DOHH2 (cell line): ENCODE results near the gene NRXN3.

ENCODE experiments used
- H3F3A ChIP-seq: fragments of 200-600 bp; sonication (generic), shearing (Covaris generic); 2 replicates; pipeline ENCODE4 v1.6.0; 2016; ENCODE audit warnings: antibody characterized with exemption, mild to moderate bottlenecking; ENCODE audit not compliant: control insufficient read depth, insufficient read depth
- H3K27ac ChIP-seq: fragments of 200-600 bp; sonication (generic); 2 replicates; pipeline ENCODE4 v1.5.1; 2014; ENCODE audit warnings: low read depth, mild to moderate bottlenecking, low read length, moderate library complexity
- H3K27me3 ChIP-seq: fragments of 200-600 bp; sonication (generic); 2 replicates; pipeline ENCODE4 v1.6.1; 2014; ENCODE audit warnings: mild to moderate bottlenecking, low read length, mixed read lengths; ENCODE audit not compliant: control insufficient read depth
- H3K36me3 ChIP-seq: fragments of 200-600 bp; sonication (generic); 2 replicates; pipeline ENCODE4 v1.6.1; 2014; ENCODE audit warnings: mild to moderate bottlenecking, low read length, moderate library complexity, mixed read lengths; ENCODE audit not compliant: control insufficient read depth
- H3K4me1 ChIP-seq: fragments of 200-600 bp; sonication (generic); 2 replicates; pipeline ENCODE4 v1.6.1; 2014; ENCODE audit warnings: mild to moderate bottlenecking, low read length, mixed read lengths; ENCODE audit not compliant: control insufficient read depth
- H3K4me2 ChIP-seq: fragments of 200-600 bp; sonication (generic); 2 replicates; pipeline ENCODE4 v1.6.0; 2014; ENCODE audit warnings: mild to moderate bottlenecking, low read length, moderate library complexity
- H3K4me3 ChIP-seq: fragments of 200-600 bp; sonication (generic); 2 replicates; pipeline ENCODE4 v1.5.1; 2014; ENCODE audit warnings: mild to moderate bottlenecking, low read length, mixed read lengths
- H3K79me2 ChIP-seq: fragments of 200-600 bp; sonication (generic); 2 replicates; pipeline ENCODE4 v1.6.1; 2014; ENCODE audit warnings: mild to moderate bottlenecking, low read length, mixed read lengths; ENCODE audit not compliant: control insufficient read depth
- H3K9me2 ChIP-seq: fragments of 200-600 bp; sonication (generic); replicated peaks from 2 replicates; pipeline ENCODE4 v1.6.1; 2014; ENCODE audit warnings: mild to moderate bottlenecking, low read length, mixed read lengths; ENCODE audit not compliant: control insufficient read depth
- H3K9me3 ChIP-seq: fragments of 200-600 bp; sonication (generic); 2 replicates; pipeline ENCODE4 v1.6.1; 2014; ENCODE audit warnings: antibody characterized with exemption, low read length, mixed read lengths; ENCODE audit not compliant: control insufficient read depth, insufficient read depth
- H4K20me1 ChIP-seq: fragments of 200-600 bp; sonication (generic); 2 replicates; pipeline ENCODE4 v1.6.0; 2014; ENCODE audit warnings: low read depth, mild to moderate bottlenecking, antibody characterized with exemption, low read length, moderate library complexity; ENCODE audit not compliant: control insufficient read depth, insufficient read depth
- EZH2phosphoT487 ChIP-seq: fragments of 200-600 bp; sonication (generic); IDR thresholded peaks from 2 replicates; pipeline ENCODE4 v1.6.1; 2017; ENCODE audit warnings: borderline replicate concordance, mild to moderate bottlenecking, antibody characterized with exemption, low read length, moderate library complexity, mixed read lengths
- TF ChIP-seq, protein P1 (sequence below): fragments of 200-600 bp; sonication (generic); IDR thresholded peaks from one replicate; pipeline ENCODE4 v1.5.1; 2014; ENCODE audit warnings: antibody characterized with exemption, mild to moderate bottlenecking, low read depth, low read length; ENCODE audit not compliant: poor library complexity, severe bottlenecking

NRXN3 gene

DNA sequence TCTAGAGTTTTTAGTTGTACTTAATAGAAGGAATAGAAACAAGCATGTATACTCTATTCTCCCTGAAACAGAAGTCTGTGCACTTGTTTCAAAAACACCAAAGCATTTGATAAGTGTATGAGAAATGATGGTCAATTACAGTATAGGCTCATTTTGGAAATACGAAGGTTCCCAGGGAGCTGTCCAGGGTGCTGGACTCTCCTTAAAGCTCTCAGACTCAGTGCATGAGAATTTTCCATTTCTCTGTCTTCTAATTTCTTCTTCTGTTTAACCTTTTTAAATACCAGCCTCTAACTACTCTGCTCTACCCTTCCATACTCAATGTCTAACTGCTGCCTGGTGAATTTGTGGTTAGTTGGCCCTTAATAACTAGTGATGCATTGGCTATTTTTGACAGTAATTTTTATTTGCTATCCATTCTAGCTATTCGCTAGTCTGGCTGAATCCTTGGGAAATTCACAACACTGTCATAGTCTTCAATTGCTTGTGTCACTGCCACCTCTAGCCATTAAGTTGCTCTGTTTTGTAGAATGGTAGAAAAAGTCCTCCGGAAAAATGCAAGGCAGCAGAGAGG, 229.2 kb downstream of the NRXN3 start:
- H3K4me2 ChIP-seq, result no peak overlapping the region

DNA sequence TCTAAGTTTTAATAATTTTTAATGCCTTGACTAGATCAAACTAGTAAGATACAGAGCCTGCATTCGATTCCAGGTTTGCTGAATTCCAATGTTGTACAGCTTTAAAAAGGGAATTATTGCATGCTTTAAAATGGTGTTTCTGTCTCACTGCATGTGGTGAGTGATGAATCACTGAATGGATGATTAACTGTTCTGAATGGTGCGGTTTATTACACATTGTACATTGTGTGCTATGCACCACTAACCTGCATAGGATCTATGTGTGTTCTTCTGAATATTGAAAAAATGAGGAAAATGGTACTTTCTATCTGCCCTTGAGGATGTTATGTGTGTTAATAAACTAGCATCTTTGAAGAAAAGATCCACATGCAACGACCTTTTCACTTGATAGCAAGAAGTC, 231.7 kb downstream of the NRXN3 start:
- TF ChIP-seq, protein P1, sequence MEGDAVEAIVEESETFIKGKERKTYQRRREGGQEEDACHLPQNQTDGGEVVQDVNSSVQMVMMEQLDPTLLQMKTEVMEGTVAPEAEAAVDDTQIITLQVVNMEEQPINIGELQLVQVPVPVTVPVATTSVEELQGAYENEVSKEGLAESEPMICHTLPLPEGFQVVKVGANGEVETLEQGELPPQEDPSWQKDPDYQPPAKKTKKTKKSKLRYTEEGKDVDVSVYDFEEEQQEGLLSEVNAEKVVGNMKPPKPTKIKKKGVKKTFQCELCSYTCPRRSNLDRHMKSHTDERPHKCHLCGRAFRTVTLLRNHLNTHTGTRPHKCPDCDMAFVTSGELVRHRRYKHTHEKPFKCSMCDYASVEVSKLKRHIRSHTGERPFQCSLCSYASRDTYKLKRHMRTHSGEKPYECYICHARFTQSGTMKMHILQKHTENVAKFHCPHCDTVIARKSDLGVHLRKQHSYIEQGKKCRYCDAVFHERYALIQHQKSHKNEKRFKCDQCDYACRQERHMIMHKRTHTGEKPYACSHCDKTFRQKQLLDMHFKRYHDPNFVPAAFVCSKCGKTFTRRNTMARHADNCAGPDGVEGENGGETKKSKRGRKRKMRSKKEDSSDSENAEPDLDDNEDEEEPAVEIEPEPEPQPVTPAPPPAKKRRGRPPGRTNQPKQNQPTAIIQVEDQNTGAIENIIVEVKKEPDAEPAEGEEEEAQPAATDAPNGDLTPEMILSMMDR, result no peak
- no peak for TF ChIP-seq EZH2phosphoT487
- H3K4me2 ChIP-seq, result no peak overlapping the region
- H3K4me1 ChIP-seq, result no peaks in the 10 kb centered on the region
- no peaks in the 10 kb centered on the region for H3K36me3 ChIP-seq
- H3K9me3 ChIP-seq, result no peaks in the 10 kb centered on the region
- no peak overlapping the region for H3K27ac ChIP-seq
- no peak overlapping the region for H3K4me3 ChIP-seq
- H3K79me2 ChIP-seq, result no peaks in the 10 kb centered on the region
- no peaks in the 10 kb centered on the region for H3K9me2 ChIP-seq
- H3K27me3 ChIP-seq, result peaks cover 28% of the 10 kb centered on the region
- no peaks in the 10 kb centered on the region for H3F3A ChIP-seq
- H4K20me1 ChIP-seq, result no peaks in the 10 kb centered on the region

More for the DNA sequence above, 229.2 kb downstream of the NRXN3 start:
- Histone ChIP-seq H4K20me1 (no peaks in the 10 kb centered on the region), H3K27me3 (peaks cover 26% of the 10 kb centered on the region), H3K36me3 (no peaks in the 10 kb centered on the region), H3K4me3 (no peak overlapping the region), H3K4me1 (no peaks in the 10 kb centered on the region), H3K27ac (no peak overlapping the region), H3K79me2 (no peaks in the 10 kb centered on the region), H3F3A (no peaks in the 10 kb centered on the region), H3K9me2 (no peaks in the 10 kb centered on the region), H3K9me3 (no peaks in the 10 kb centered on the region)
- TF ChIP-seq, protein P1, result no peak
- no peak for TF ChIP-seq EZH2phosphoT487

DNA sequence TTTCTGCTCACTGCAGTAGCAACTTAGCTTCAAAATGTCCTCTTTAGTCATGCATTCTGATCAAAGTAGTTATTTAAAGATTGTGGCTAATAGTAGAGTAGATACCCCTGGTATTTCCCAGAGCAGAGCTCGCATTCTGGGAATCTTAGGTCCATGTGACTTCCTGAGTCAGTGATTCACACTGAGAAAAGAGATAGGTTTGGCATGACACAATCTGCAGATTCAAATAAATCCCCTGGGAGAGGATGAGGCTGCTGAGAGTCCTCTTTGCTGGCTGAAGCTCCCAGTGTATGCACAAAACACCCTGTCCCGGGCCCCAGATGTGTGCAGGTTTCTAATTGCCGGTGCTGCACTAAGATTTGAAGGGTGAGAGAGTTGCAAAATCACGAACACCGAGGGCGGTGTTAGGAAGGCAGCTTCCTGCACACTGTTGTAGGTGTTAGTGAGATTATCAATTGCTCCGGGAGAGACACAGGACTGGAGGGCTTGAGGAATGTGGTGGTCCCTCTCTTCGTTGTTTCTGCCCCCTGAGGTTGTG, 233.2 kb downstream of the NRXN3 start:
- H3K79me2 ChIP-seq, result no peaks in the 10 kb centered on the region
- no peaks in the 10 kb centered on the region for H3K9me3 ChIP-seq
- no peak overlapping the region for H3K4me3 ChIP-seq
- H3K27ac ChIP-seq, result no peak overlapping the region
- H3F3A ChIP-seq, result no peaks in the 10 kb centered on the region
- H3K27me3 ChIP-seq, result peaks cover 31% of the 10 kb centered on the region
- no peak; the same call in 1 of the 2 replicates for TF ChIP-seq EZH2phosphoT487
- TF ChIP-seq, protein P1, result no peak
- no peaks in the 10 kb centered on the region for H3K36me3 ChIP-seq
- no peaks in the 10 kb centered on the region for H3K4me1 ChIP-seq
- no peaks in the 10 kb centered on the region for H4K20me1 ChIP-seq
- no peak overlapping the region for H3K4me2 ChIP-seq
- no peaks in the 10 kb centered on the region for H3K9me2 ChIP-seq
